NCI-H2107 (cell line): ENCODE data around the gene CYP11A1.

Source experiments
- DNase-seq: peaks from one replicate; lab custom pipeline; 2025; lab: John Stamatoyannopoulos, UW

The CYP11A1 gene

GRCh38 chr15:74388363-74388951 lies 21.0 kb upstream of the CYP11A1 start:
- DNase-seq: no peak

GRCh38 chr15:74387621-74388362 lies 20.3 kb upstream of the CYP11A1 start:
- DNase-seq: no peak

- no peak for DNase-seq
Measured at GRCh38 chr15:74387141-74387541, 19.7 kb upstream of the CYP11A1 start.

GRCh38 chr15:74386496-74387140 lies 19.2 kb upstream of the CYP11A1 start:
- DNase-seq: no peak

- DNase-seq: no peak
Measured at GRCh38 chr15:74385733-74386132, 18.3 kb upstream of the CYP11A1 start.

- no peak for DNase-seq
Measured at GRCh38 chr15:74384881-74385643, 17.6 kb upstream of the CYP11A1 start.

- no peak for DNase-seq
Measured at GRCh38 chr15:74384566-74384880, 17.1 kb upstream of the CYP11A1 start.

- DNase-seq: no peak
Measured at GRCh38 chr15:74383695-74384565, 16.5 kb upstream of the CYP11A1 start.

GRCh38 chr15:74383286-74383685 lies 15.8 kb upstream of the CYP11A1 start:
- DNase-seq: no peak

GRCh38 chr15:74382004-74382816 lies 14.8 kb upstream of the CYP11A1 start:
- no peak for DNase-seq

GRCh38 chr15:74381481-74381880 lies 14.0 kb upstream of the CYP11A1 start:
- DNase-seq: no peak

- no peak for DNase-seq
Measured at GRCh38 chr15:74381190-74381453, 13.7 kb upstream of the CYP11A1 start.

- DNase-seq: no peak
Measured at GRCh38 chr15:74380361-74381189, 13.1 kb upstream of the CYP11A1 start.

- no peak for DNase-seq
Measured at GRCh38 chr15:74378848-74379247, 11.4 kb upstream of the CYP11A1 start.

- no peak for DNase-seq
Measured at GRCh38 chr15:74377831-74378766, 10.7 kb upstream of the CYP11A1 start.

GRCh38 chr15:74376825-74377581 lies 9.6 kb upstream of the CYP11A1 start:
- no peak for DNase-seq

GRCh38 chr15:74376226-74376625 lies 8.8 kb upstream of the CYP11A1 start:
- no peak for DNase-seq

- no peak for DNase-seq
Measured at GRCh38 chr15:74375303-74375693, 7.9 kb upstream of the CYP11A1 start.
